Stimulated activated CD8-positive, alpha-beta memory T cell treated with anti-CD3 and anti-CD28 coated beads, Interleukin-12 subunit alpha, Interleukin-12 subunit beta, amount 100 ng/mL, for 1 hour (primary cell): Measurements from ENCODE around the gene RSAD2.
"Not testable (repeated sequence)": the region's sequence is repeated elsewhere in the genome, so short reads cannot be mapped to it uniquely, and the experiment has no call there.

Experiments
- DNase-seq: peaks from one replicate; pipeline ENCODE4 v3.0.0-alpha.2; 2020; ENCODE audit warnings: low read depth

Gene RSAD2

GRCh38 chr2:6877402-6878304 is at the start of gene RSAD2:
TSS of gene RSAD2 (plus strand) at chr2:6877777. CDS start at chr2:6877801, 24 bp downstream.
- DNase-seq = peak; percentile 20

GRCh38 chr2:6828299-6828584 is 49.3 kb upstream of the RSAD2 start:
- DNase-seq = no peak

- no peak for DNase-seq
These were observed 46.3 kb upstream of the RSAD2 start for GRCh38 chr2:6831229-6831628.

GRCh38 chr2:6832596-6833299 is 44.8 kb upstream of the RSAD2 start:
- DNase-seq = no peak

GRCh38 chr2:6833300-6833604 is 44.3 kb upstream of the RSAD2 start:
- no peak for DNase-seq

- no peak for DNase-seq
These were observed 43.4 kb upstream of the RSAD2 start for GRCh38 chr2:6834163-6834562.

GRCh38 chr2:6835467-6835866 is 42.1 kb upstream of the RSAD2 start:
- DNase-seq = no peak

- no peak for DNase-seq
These were observed 38.8 kb upstream of the RSAD2 start for GRCh38 chr2:6838673-6839319.

- no peak for DNase-seq
These were observed 35.9 kb upstream of the RSAD2 start for GRCh38 chr2:6841537-6842287.

- DNase-seq = no peak
These were observed 32.3 kb upstream of the RSAD2 start for GRCh38 chr2:6845312-6845711.

- DNase-seq = no peak
These were observed 31.7 kb upstream of the RSAD2 start for GRCh38 chr2:6845903-6846302.

- DNase-seq = no peak
These were observed 31.0 kb upstream of the RSAD2 start for GRCh38 chr2:6846540-6846939.

- no peak for DNase-seq
These were observed 30.5 kb upstream of the RSAD2 start for GRCh38 chr2:6846967-6847681.

GRCh38 chr2:6852195-6852594 is 25.4 kb upstream of the RSAD2 start:
- no peak for DNase-seq

GRCh38 chr2:6854416-6854815 is 23.2 kb upstream of the RSAD2 start:
- DNase-seq = no peak

GRCh38 chr2:6855860-6856547 is 21.6 kb upstream of the RSAD2 start:
- DNase-seq = no peak

GRCh38 chr2:6856548-6856920 is 21.0 kb upstream of the RSAD2 start:
- no peak for DNase-seq

GRCh38 chr2:6858466-6859027 is 19.0 kb upstream of the RSAD2 start:
- DNase-seq = not testable (repeated sequence)

- DNase-seq = no peak
These were observed 17.3 kb upstream of the RSAD2 start for GRCh38 chr2:6860296-6860695.

- DNase-seq = no peak
These were observed 13.8 kb upstream of the RSAD2 start for GRCh38 chr2:6863792-6864191.

- DNase-seq = no peak
These were observed 13.3 kb upstream of the RSAD2 start for GRCh38 chr2:6864231-6864754.
